ENCODE measurements around the gene KRTAP4-7.
"Not testable (repeated sequence)": the region's sequence is repeated elsewhere in the genome, so short reads cannot be mapped to it uniquely, and the experiment has no call there.

Gene KRTAP4-7

DNA sequence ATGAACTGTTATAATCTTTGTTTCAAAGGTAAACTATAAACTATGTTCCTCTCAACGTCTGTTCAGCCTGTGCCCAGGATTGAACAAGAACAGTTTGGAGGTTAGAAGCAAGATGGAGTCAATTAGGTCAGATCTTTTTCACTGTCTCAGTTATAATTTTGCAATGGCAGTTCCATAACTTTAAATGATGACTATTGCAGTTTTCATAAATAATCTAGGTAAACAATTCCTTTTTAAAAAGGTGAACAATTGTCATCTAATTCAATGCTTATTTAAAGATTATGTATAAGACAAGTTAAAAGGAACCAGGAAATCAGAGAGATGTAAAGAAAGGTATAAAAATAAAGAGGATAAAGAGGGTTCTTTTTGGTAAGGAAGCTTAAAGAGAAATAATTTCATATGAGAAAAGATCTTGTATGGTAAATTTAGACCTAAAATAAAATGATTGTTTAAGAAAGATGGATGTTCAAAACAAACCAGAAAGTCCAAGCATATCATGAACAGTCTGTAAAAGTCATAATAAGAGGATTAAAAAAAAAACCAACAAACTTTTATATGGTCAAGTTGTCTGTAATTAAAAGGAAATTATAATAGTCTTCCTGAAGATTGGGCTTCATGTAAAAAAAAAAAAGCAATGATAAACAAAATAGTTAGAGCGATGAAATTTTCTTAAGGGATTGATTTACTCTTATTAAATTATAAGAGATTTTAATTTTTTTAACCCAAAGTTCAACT, 27.4 kb downstream of the KRTAP4-7 start:
- no peak for DNase-seq (ENCODE audit: low read depth)
- H3K4me3 ChIP-seq (ENCODE audit: low read length), result no peak overlapping the region
- TF ChIP-seq, protein P1, sequence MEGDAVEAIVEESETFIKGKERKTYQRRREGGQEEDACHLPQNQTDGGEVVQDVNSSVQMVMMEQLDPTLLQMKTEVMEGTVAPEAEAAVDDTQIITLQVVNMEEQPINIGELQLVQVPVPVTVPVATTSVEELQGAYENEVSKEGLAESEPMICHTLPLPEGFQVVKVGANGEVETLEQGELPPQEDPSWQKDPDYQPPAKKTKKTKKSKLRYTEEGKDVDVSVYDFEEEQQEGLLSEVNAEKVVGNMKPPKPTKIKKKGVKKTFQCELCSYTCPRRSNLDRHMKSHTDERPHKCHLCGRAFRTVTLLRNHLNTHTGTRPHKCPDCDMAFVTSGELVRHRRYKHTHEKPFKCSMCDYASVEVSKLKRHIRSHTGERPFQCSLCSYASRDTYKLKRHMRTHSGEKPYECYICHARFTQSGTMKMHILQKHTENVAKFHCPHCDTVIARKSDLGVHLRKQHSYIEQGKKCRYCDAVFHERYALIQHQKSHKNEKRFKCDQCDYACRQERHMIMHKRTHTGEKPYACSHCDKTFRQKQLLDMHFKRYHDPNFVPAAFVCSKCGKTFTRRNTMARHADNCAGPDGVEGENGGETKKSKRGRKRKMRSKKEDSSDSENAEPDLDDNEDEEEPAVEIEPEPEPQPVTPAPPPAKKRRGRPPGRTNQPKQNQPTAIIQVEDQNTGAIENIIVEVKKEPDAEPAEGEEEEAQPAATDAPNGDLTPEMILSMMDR (conservative IDR thresholded peaks at IDR 0.05; ENCODE audit: low read length), result no peak

- no peak for DNase-seq (ENCODE audit: low read depth)
- H3K4me3 ChIP-seq (ENCODE audit: low read length), result no peak overlapping the region
- TF ChIP-seq, protein P1 (conservative IDR thresholded peaks at IDR 0.05; ENCODE audit: low read length), result no peak
Observed at GRCh38 chr17:41116297-41116696, 32.3 kb downstream of the KRTAP4-7 start.

DNA sequence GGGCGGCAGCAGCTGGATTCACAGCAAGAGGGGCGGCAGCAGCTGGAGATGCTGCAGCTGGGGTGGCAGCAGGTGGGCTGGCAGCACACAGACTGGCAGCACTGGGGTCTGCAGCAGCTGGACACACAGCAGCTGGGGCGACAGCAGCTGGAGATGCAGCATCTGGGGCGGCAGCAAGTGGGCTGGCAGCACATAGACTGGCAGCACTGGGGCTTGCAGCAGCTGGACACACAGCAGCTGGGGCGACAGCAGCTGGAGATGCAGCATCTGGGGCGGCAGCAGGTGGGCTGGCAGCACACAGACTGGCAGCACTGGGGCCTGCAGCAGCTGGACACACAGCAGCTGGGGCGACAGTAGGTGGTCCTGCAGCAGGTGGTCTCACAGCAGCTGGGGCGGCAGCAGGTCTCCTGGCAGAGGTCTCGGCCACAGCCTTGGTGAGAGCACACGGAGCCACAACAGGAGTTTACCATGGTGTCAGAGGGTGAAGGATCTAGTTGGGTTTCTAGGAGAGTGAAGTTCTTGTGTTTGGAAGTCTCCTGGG, 34.0 kb downstream of the KRTAP4-7 start, which contains the start of gene KRTAP4-11:
Gene KRTAP4-11, minus strand, starts transcription at position 528 of the 541 bp plus-strand sequence. Its CDS starts 58 bp downstream, at position 470.
- not testable (repeated sequence) for DNase-seq (ENCODE audit: low read depth); H3K4me3 ChIP-seq (ENCODE audit: low read length)

DNA sequence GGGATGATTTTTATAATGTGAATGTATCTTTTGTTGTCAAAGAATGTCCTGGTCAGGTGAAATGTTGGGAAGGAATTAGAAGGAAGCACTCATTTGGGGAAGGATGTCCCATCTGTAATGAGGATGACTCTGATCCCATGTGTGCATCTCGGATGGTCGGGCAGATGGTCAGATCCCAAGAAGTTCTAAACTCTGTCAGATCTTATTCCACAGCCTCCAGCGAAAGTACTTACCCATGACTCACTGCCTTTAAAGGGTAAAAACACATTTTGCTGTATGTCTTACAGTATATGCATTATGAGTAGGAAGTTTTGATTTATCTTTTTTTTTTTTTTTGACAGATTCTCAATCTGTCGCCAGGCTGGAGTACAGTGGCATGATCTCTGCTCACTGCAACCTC, 34.8 kb downstream of the KRTAP4-7 start:
- DNase-seq (ENCODE audit: low read depth), result no peak
- H3K4me3 ChIP-seq (ENCODE audit: low read length), result no peak overlapping the region
- TF ChIP-seq, protein P1 (conservative IDR thresholded peaks at IDR 0.05; ENCODE audit: low read length), result no peak

DNA sequence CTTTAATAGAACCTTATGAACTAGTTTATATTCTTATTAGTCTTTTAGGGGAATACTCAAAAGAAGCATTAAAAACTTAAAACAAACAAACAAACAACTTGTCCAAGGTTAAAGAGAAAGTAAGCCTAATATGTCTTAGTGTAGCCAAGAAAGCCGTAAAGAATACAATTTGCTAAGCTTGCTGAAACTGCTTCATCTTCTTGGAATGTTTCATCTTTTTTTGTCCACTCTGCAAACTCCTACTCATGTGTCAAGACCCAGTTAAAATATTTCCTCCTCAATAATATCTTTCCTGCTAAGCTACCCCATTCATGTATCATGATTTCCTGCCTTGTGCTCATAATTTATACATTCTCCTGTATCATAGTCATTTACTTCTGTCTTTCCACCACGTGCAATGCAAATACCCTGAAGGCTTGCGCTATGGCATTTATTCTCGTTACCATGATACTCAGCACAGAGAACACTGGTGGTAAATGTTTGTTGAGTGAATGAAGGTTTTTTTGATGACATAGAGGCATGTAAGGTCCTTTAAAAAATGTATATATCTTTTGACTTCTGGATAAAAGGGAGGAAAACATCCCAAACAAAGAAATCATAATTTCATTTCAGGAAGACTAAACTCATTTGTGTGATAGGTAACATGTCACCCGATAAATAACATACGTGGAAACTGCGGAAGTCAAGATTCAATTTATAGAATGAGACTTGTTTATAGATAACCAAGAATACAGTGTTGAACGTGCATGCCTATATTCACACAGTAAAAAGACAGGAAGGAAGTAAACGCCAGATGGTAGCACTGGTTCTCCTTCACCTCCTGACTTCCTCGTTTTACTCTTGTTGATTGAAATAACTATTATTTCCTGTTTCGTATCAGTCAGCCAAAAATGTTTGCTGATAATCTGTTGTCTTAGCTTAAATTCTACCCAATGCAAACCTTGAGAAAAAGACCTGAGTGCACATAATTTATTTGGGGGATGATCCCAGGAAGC, 36.0 kb downstream of the KRTAP4-7 start:
- DNase-seq (ENCODE audit: low read depth); H3K4me3 ChIP-seq (ENCODE audit: low read length): not testable (repeated sequence)

- TF ChIP-seq, protein P1 (conservative IDR thresholded peaks at IDR 0.05; ENCODE audit: low read length), result no peak
- no peak for DNase-seq (ENCODE audit: low read depth)
- H3K4me3 ChIP-seq (ENCODE audit: low read length), result no peak overlapping the region
Observed at GRCh38 chr17:41121742-41122141, 37.8 kb downstream of the KRTAP4-7 start.

- not testable (repeated sequence) for DNase-seq (ENCODE audit: low read depth); H3K4me3 ChIP-seq (ENCODE audit: low read length)
Observed at GRCh38 chr17:41123292-41123990, 39.5 kb downstream of the KRTAP4-7 start.

DNA sequence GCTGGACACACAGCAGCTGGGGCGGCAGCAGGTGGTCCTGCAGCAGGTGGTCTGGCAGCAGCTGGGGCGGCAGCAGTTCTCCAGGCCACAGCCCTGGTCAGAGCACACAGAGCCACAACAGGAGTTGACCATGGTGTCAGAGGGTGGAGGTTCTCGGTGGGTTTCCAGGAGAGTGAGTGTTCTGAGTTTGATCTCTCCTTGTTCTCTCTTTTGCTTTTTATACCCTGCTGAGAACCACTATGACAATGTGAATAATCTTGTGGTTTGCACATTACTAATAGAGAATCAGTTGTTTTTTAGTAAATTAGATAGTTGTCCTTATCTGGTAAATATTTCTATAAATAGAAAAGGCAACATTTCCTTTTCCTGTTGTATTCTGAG, 40.0 kb downstream of the KRTAP4-7 start, which contains the start of gene KRTAP4-12:
Gene KRTAP4-12, minus strand, starts transcription at position 192 of the 381 bp plus-strand sequence. Its CDS starts 60 bp downstream, at position 132.
- not testable (repeated sequence) for H3K4me3 ChIP-seq (ENCODE audit: low read length); DNase-seq (ENCODE audit: low read depth)

Measured in AG10803 (cell line).